ENCODE results near the gene SNAPC3.
A peak's percentile ranks its signal among the peaks of the same experiment; 100 is the strongest.

SNAPC3 gene

GRCh38 chr9:15492485-15493150, 69.9 kb downstream of the SNAPC3 start:
- no peak for DNase-seq (ENCODE audit: low spot score)

- no peak for DNase-seq (ENCODE audit: low spot score)
These were observed 75.7 kb downstream of the SNAPC3 start for GRCh38 chr9:15498246-15498995.

- DNase-seq (ENCODE audit: low spot score): no peak
These were observed 76.5 kb downstream of the SNAPC3 start for GRCh38 chr9:15499139-15499538.

- no peak for DNase-seq (ENCODE audit: low spot score)
These were observed 78.5 kb downstream of the SNAPC3 start for GRCh38 chr9:15501179-15501578.

- DNase-seq (ENCODE audit: low spot score): no peak
These were observed 79.1 kb downstream of the SNAPC3 start for GRCh38 chr9:15501803-15502202.

- DNase-seq (ENCODE audit: low spot score): no peak
These were observed 83.2 kb downstream of the SNAPC3 start for GRCh38 chr9:15505921-15506320.

- peak; percentile 25 for DNase-seq (ENCODE audit: low spot score)
These were observed 87.5 kb downstream of the SNAPC3 start for GRCh38 chr9:15509931-15510788.

GRCh38 chr9:15510789-15511575, 88.3 kb downstream of the SNAPC3 start, which contains the start of gene PSIP1:
TSS of gene PSIP1 (minus strand) at chr9:15510970. CDS start at chr9:15510188, 782 bp downstream.
- peak; percentile 80 for DNase-seq (ENCODE audit: low spot score)
